Measurements from ENCODE around the gene CRYM. TPM values are rescaled to one million over a fixed set of nuclear protein-coding genes. Genes with fewer than 3 reads are reported as not detected.
"Not testable (repeated sequence)": the region's sequence is repeated elsewhere in the genome, so short reads cannot be mapped to it uniquely, and the experiment has no call there.

The CRYM gene
- total RNA-seq, 1 donor from 2014 or later = 3.7 TPM

- no peak for TF ChIP-seq CTCF (IDR thresholded peaks at IDR 0.05; ENCODE audit: unreplicated experiment)
- no peaks in the 10 kb centered on the region for H3K9me3 Mint-ChIP-seq (ENCODE audit: unreplicated experiment)
- no peaks in the 10 kb centered on the region for H3K36me3 Mint-ChIP-seq (ENCODE audit: low read depth, unreplicated experiment)
- H3K4me3 Mint-ChIP-seq (ENCODE audit: unreplicated experiment) = peak overlapping the region; percentile 85
- H3K27me3 Mint-ChIP-seq (ENCODE audit: unreplicated experiment) = no peaks in the 10 kb centered on the region
- no peak for DNase-seq (ENCODE audit: low spot score)
- peaks cover 14% of the 10 kb centered on the region for H3K4me1 Mint-ChIP-seq (ENCODE audit: unreplicated experiment)
- no peak overlapping the region for H3K27ac Mint-ChIP-seq (ENCODE audit: unreplicated experiment)
These were observed 24.4 kb upstream of the CRYM start for GRCh38 chr16:21302454-21302853.

GRCh38 chr16:21301895-21302291 is 23.8 kb upstream of the CRYM start:
- Mint-ChIP-seq H3K4me3 (ENCODE audit: unreplicated experiment) (peak overlapping the region; percentile 85), H3K27me3 (ENCODE audit: unreplicated experiment) (no peaks in the 10 kb centered on the region), H3K27ac (ENCODE audit: unreplicated experiment) (no peak overlapping the region), H3K4me1 (ENCODE audit: unreplicated experiment) (peaks cover 14% of the 10 kb centered on the region), H3K9me3 (ENCODE audit: unreplicated experiment) (no peaks in the 10 kb centered on the region), H3K36me3 (ENCODE audit: low read depth, unreplicated experiment) (no peaks in the 10 kb centered on the region)
- no peak for DNase-seq (ENCODE audit: low spot score)
- no peak for TF ChIP-seq CTCF (IDR thresholded peaks at IDR 0.05; ENCODE audit: unreplicated experiment)

GRCh38 chr16:21301168-21301894 is 23.2 kb upstream of the CRYM start:
- DNase-seq (ENCODE audit: low spot score) = peak; percentile 68
- H3K36me3 Mint-ChIP-seq (ENCODE audit: low read depth, unreplicated experiment) = no peaks in the 10 kb centered on the region
- no peaks in the 10 kb centered on the region for H3K9me3 Mint-ChIP-seq (ENCODE audit: unreplicated experiment)
- peak overlapping the region; percentile 94 for H3K4me3 Mint-ChIP-seq (ENCODE audit: unreplicated experiment)
- no peak for TF ChIP-seq CTCF (IDR thresholded peaks at IDR 0.05; ENCODE audit: unreplicated experiment)
- no peak overlapping the region for H3K27ac Mint-ChIP-seq (ENCODE audit: unreplicated experiment)
- H3K27me3 Mint-ChIP-seq (ENCODE audit: unreplicated experiment) = no peaks in the 10 kb centered on the region
- peaks cover 14% of the 10 kb centered on the region for H3K4me1 Mint-ChIP-seq (ENCODE audit: unreplicated experiment)

GRCh38 chr16:21300309-21301167 is 22.4 kb upstream of the CRYM start:
- Mint-ChIP-seq H3K9me3 (ENCODE audit: unreplicated experiment) (no peaks in the 10 kb centered on the region), H3K36me3 (ENCODE audit: low read depth, unreplicated experiment) (no peaks in the 10 kb centered on the region), H3K27ac (ENCODE audit: unreplicated experiment) (no peak overlapping the region), H3K4me3 (ENCODE audit: unreplicated experiment) (peak overlapping the region; percentile 94), H3K27me3 (ENCODE audit: unreplicated experiment) (no peaks in the 10 kb centered on the region), H3K4me1 (ENCODE audit: unreplicated experiment) (peaks cover 14% of the 10 kb centered on the region)
- peak; percentile 85 for DNase-seq (ENCODE audit: low spot score)
- no peak for TF ChIP-seq CTCF (IDR thresholded peaks at IDR 0.05; ENCODE audit: unreplicated experiment)

GRCh38 chr16:21289789-21290188 is 11.7 kb upstream of the CRYM start:
- not testable (repeated sequence) for H3K27ac Mint-ChIP-seq (ENCODE audit: unreplicated experiment); H3K27me3 Mint-ChIP-seq (ENCODE audit: unreplicated experiment); H3K36me3 Mint-ChIP-seq (ENCODE audit: low read depth, unreplicated experiment); DNase-seq (ENCODE audit: low spot score); H3K4me3 Mint-ChIP-seq (ENCODE audit: unreplicated experiment); H3K9me3 Mint-ChIP-seq (ENCODE audit: unreplicated experiment); H3K4me1 Mint-ChIP-seq (ENCODE audit: unreplicated experiment)
